ENCODE results near the gene L3MBTL4. TPM values are rescaled to one million over a fixed set of nuclear protein-coding genes. Genes with fewer than 3 reads are reported as not detected.
"Not testable (repeated sequence)": the region's sequence is repeated elsewhere in the genome, so short reads cannot be mapped to it uniquely, and the experiment has no call there.

L3MBTL4 gene
- total RNA-seq, 1 donor from 2014 or later = 8.0 TPM

GRCh38 chr18:6161549-6161948, 253.2 kb downstream of the L3MBTL4 start:
- DNase-seq = no peak

- no peak for DNase-seq
These were observed 255.3 kb downstream of the L3MBTL4 start for GRCh38 chr18:6159426-6159825.

- no peak for DNase-seq
These were observed 255.8 kb downstream of the L3MBTL4 start for GRCh38 chr18:6158958-6159357.

GRCh38 chr18:6156446-6156845, 258.3 kb downstream of the L3MBTL4 start:
- no peak for DNase-seq

- no peak for DNase-seq
These were observed 259.0 kb downstream of the L3MBTL4 start for GRCh38 chr18:6155707-6156106.

GRCh38 chr18:6150430-6150829, 264.3 kb downstream of the L3MBTL4 start:
- DNase-seq = no peak

GRCh38 chr18:6146307-6146661, 268.4 kb downstream of the L3MBTL4 start:
- no peak for DNase-seq

GRCh38 chr18:6145645-6146306, 268.9 kb downstream of the L3MBTL4 start:
- DNase-seq = no peak

- no peak for DNase-seq
These were observed 275.7 kb downstream of the L3MBTL4 start for GRCh38 chr18:6139007-6139406.

- DNase-seq = not testable (repeated sequence)
These were observed 278.8 kb downstream of the L3MBTL4 start for GRCh38 chr18:6135901-6136300.

- DNase-seq = not testable (repeated sequence)
These were observed 279.7 kb downstream of the L3MBTL4 start for GRCh38 chr18:6135029-6135428.

GRCh38 chr18:6132751-6133368, 281.9 kb downstream of the L3MBTL4 start:
- DNase-seq = no peak

GRCh38 chr18:6120820-6121279, 293.9 kb downstream of the L3MBTL4 start:
- no peak for DNase-seq

GRCh38 chr18:6119761-6120160, 294.9 kb downstream of the L3MBTL4 start:
- no peak for DNase-seq

GRCh38 chr18:6118080-6118479, 296.6 kb downstream of the L3MBTL4 start:
- no peak for DNase-seq

- DNase-seq = no peak
These were observed 299.0 kb downstream of the L3MBTL4 start for GRCh38 chr18:6115710-6116109.

GRCh38 chr18:6113650-6114049, 301.1 kb downstream of the L3MBTL4 start:
- no peak for DNase-seq

- no peak for DNase-seq
These were observed 303.0 kb downstream of the L3MBTL4 start for GRCh38 chr18:6111726-6112125.

GRCh38 chr18:6109743-6110142, 305.0 kb downstream of the L3MBTL4 start:
- no peak for DNase-seq

GRCh38 chr18:6107794-6108193, 306.9 kb downstream of the L3MBTL4 start:
- DNase-seq = no peak

- no peak for DNase-seq
These were observed 308.5 kb downstream of the L3MBTL4 start for GRCh38 chr18:6106091-6106685.

GRCh38 chr18:6103741-6104140, 311.0 kb downstream of the L3MBTL4 start:
- no peak for DNase-seq

GRCh38 chr18:6096730-6097129, 318.0 kb downstream of the L3MBTL4 start:
- no peak for DNase-seq

- DNase-seq = no peak
These were observed 326.3 kb downstream of the L3MBTL4 start for GRCh38 chr18:6088432-6088831.

Data from dermis blood vessel endothelial cell (primary cell).